ENCODE results near the gene ZNF827. TPM values are rescaled to one million over a fixed set of nuclear protein-coding genes. Genes with fewer than 3 reads are reported as not detected.

The ZNF827 gene
- total RNA-seq, 1 experiment from 2014 or later, result 29.4 TPM

GRCh38 chr4:145930592-145930991 lies 8.0 kb downstream of the ZNF827 start:
- Mint-ChIP-seq H3K4me3 (no peak overlapping the region), H3K27ac (no peak overlapping the region), H3K4me1 (peaks cover 56 to 58% of the 10 kb centered on the region in 2 experiments), H3K27me3 (ENCODE audit: low read depth) (no peaks in the 10 kb centered on the region), H3K9me3 (peaks cover 0 to 6% of the 10 kb centered on the region in 2 experiments; a peak in 4 of 5 replicates), H3K36me3 (ENCODE audit: insufficient read depth in 1 of 3, low read depth in 3 of 3) (peaks cover 10 to 17% (median 12%) of the 10 kb centered on the region in 3 experiments)
- Histone ChIP-seq H3K56ac (ENCODE audit: insufficient read length, low read depth, low read length) (no peak overlapping the region), H3K4me2 (ENCODE audit: insufficient read depth, insufficient read length, low read length) (no peak overlapping the region), H3K18ac (ENCODE audit: insufficient read length, low read depth, low read length) (no peak overlapping the region), H3K23me2 (ENCODE audit: insufficient read length, low read depth, low read length, poor library complexity, severe bottlenecking) (peaks cover 2% of the 10 kb centered on the region), H2BK20ac (ENCODE audit: low read depth, low read length, poor library complexity, severe bottlenecking) (no peak overlapping the region), H2BK15ac (ENCODE audit: low read depth, low read length) (no peak overlapping the region), H3T11ph (ENCODE audit: low read length) (no peak overlapping the region), H3K9me3 (ENCODE audit: control insufficient read depth, low read depth, low read length) (no peaks in the 10 kb centered on the region), H3K27me3 (ENCODE audit: insufficient read depth, low read length) (no peaks in the 10 kb centered on the region), H2AFZ (ENCODE audit: low read length) (no peak overlapping the region), H3K27ac (ENCODE audit: insufficient read length, low read depth, low read length) (no peak overlapping the region), H3K23ac (ENCODE audit: insufficient read length, low read depth, low read length) (no peak overlapping the region), H2BK5ac (ENCODE audit: insufficient read length, low read length) (no peak overlapping the region), H3K14ac (ENCODE audit: insufficient read depth, low read length) (no peak overlapping the region), H3K9ac (ENCODE audit: extremely low read depth, insufficient read length, low read length) (no peak overlapping the region), H3K79me2 (ENCODE audit: insufficient read depth, low read length) (peaks cover 35% of the 10 kb centered on the region; the same call in 1 of the 2 replicates), H2AK5ac (ENCODE audit: insufficient read length, low read length) (no peak overlapping the region), H3K79me1 (ENCODE audit: insufficient read depth, low read depth, low read length, poor library complexity, severe bottlenecking) (peaks cover 5% of the 10 kb centered on the region), H3K4ac (ENCODE audit: low read depth, low read length) (no peak overlapping the region), H4K20me1 (ENCODE audit: control insufficient read depth, insufficient read depth, insufficient read length) (no peaks in the 10 kb centered on the region), H2BK12ac (ENCODE audit: insufficient read length, low read depth, low read length) (no peak overlapping the region), H3K4me1 (ENCODE audit: insufficient read depth, low read length) (peaks cover 10% of the 10 kb centered on the region), H4K8ac (replicated peaks; ENCODE audit: insufficient read length, low read depth, low read length) (no peak overlapping the region), H4K5ac (ENCODE audit: insufficient read length, low read depth, low read length) (no peak overlapping the region), H2BK120ac (ENCODE audit: low read depth, low read length, poor library complexity, severe bottlenecking) (no peak overlapping the region), H4K91ac (ENCODE audit: insufficient read length, low read depth, low read length) (no peak overlapping the region)
- WGBS (ENCODE audit: extremely low coverage, insufficient read length, low lambda C conversion rate), result no CpG with 5 or more reads among the region's 8 CpGs
- TF ChIP-seq CTCF (conservative IDR thresholded peaks at IDR 0.05), result no peak
- DNase-seq, result no peak

Measured in H9 (cell line).